Left kidney (tissue), 1 donor: ENCODE results near the gene CD1D. TPM values are rescaled to one million over a fixed set of nuclear protein-coding genes. Genes with fewer than 3 reads are reported as not detected.

ENCODE experiments used
- polyA plus RNA-seq: library from polyadenylated mRNA; unstranded; fragments of 120-200 nt; gene quantifications from one replicate; pipeline ENCODE4 v1.2.1, GENCODE V29; 2013; ENCODE audit not compliant: insufficient read length

CD1D gene
- polyA plus RNA-seq, 1 donor, result 6.5 TPM

Other genes with a start within 250 kb of the CD1D start
- gene KIRREL1, start 187.2 kb upstream of the CD1D start, polyA plus RNA-seq, result 182 TPM
- gene CD1A, start 73.5 kb downstream of the CD1D start, polyA plus RNA-seq, result not detected
- 1.00 TPM for gene CD1C, start 109.0 kb downstream of the CD1D start, polyA plus RNA-seq
- gene CD1B, start 150.6 kb downstream of the CD1D start, polyA plus RNA-seq, result not detected
- gene CD1E, start 173.0 kb downstream of the CD1D start, polyA plus RNA-seq, result not detected
- gene OR10T2, start 218.6 kb downstream of the CD1D start, polyA plus RNA-seq, result not detected
- gene OR10K2, start 245.3 kb downstream of the CD1D start, polyA plus RNA-seq, result not detected